OCI-LY1 (cell line): Measurements from ENCODE around the gene PRPSAP1.

ENCODE experiments used
- H2AFZ ChIP-seq: fragments of 200-600 bp; sonication (generic), shearing (Covaris generic); 2 replicates; pipeline ENCODE4 v1.6.0; 2014; ENCODE audit warnings: antibody characterized with exemption, mild to moderate bottlenecking, low read length
- H3F3A ChIP-seq: fragments of 200-600 bp; sonication (generic), shearing (Covaris generic); 2 replicates; pipeline ENCODE4 v1.6.0; 2014; ENCODE audit warnings: mild to moderate bottlenecking, antibody characterized with exemption, low read length, moderate library complexity; ENCODE audit not compliant: insufficient read depth
- H3K27ac ChIP-seq: fragments of 200-600 bp; sonication (generic); 2 replicates; pipeline ENCODE4 v1.5.1; 2014; ENCODE audit warnings: low read length, mixed run types, mild to moderate bottlenecking, low read depth; ENCODE audit not compliant: poor library complexity, severe bottlenecking
- H3K27me3 ChIP-seq: fragments of 200-600 bp; sonication (generic); 2 replicates; pipeline ENCODE4 v1.6.0; 2014; ENCODE audit warnings: antibody characterized with exemption, mild to moderate bottlenecking, low read length, moderate library complexity; ENCODE audit not compliant: insufficient read depth
- H3K36me3 ChIP-seq: fragments of 200-600 bp; sonication (generic); 2 replicates; pipeline ENCODE4 v1.6.1; 2014; ENCODE audit warnings: mild to moderate bottlenecking, antibody characterized with exemption, low read length, moderate library complexity, mixed read lengths; ENCODE audit not compliant: insufficient read depth
- H3K4me1 ChIP-seq: fragments of 200-600 bp; sonication (generic); 2 replicates; pipeline ENCODE4 v1.5.1; 2014; ENCODE audit warnings: mild to moderate bottlenecking, low read length, moderate library complexity; ENCODE audit not compliant: insufficient read depth, severe bottlenecking
- H3K4me2 ChIP-seq: fragments of 200-600 bp; sonication (generic), shearing (Covaris generic); 2 replicates; pipeline ENCODE4 v1.6.1; 2014; ENCODE audit warnings: low read length
- H3K4me3 ChIP-seq: fragments of 200-600 bp; sonication (generic); 2 replicates; pipeline ENCODE4 v1.5.1; 2014; ENCODE audit warnings: low read length, low read depth, mild to moderate bottlenecking, mixed read lengths; ENCODE audit not compliant: poor library complexity, severe bottlenecking
- H3K79me2 ChIP-seq: fragments of 200-600 bp; shearing (Covaris generic); 2 replicates; pipeline ENCODE4 v1.6.1; 2016; ENCODE audit warnings: mixed run types, low read length, mixed read lengths; ENCODE audit not compliant: insufficient read depth
- H3K9ac ChIP-seq: fragments of 200-600 bp; sonication (generic), shearing (Covaris generic); 2 replicates; pipeline ENCODE4 v1.6.1; 2014; ENCODE audit warnings: mild to moderate bottlenecking, low read length, mixed read lengths
- H3K9me2 ChIP-seq: fragments of 200-600 bp; sonication (generic), shearing (Covaris generic); 2 replicates; pipeline ENCODE4 v1.6.1; 2014; ENCODE audit warnings: low read depth, mild to moderate bottlenecking, low read length, mixed read lengths
- H3K9me3 ChIP-seq: fragments of 200-600 bp; shearing (Covaris generic); 2 replicates; pipeline ENCODE4 v1.6.1; 2014; ENCODE audit warnings: low read length, mixed read lengths
- H4K20me1 ChIP-seq: fragments of 200-600 bp; sonication (generic), shearing (Covaris generic); 2 replicates; pipeline ENCODE4 v1.6.0; 2016; ENCODE audit warnings: mild to moderate bottlenecking, low read length; ENCODE audit not compliant: insufficient read depth
- EZH2 ChIP-seq: fragments of 200-600 bp; sonication (generic), shearing (Covaris generic); IDR thresholded peaks from 2 replicates; pipeline ENCODE4 v1.8.0; 2017; ENCODE audit warnings: borderline replicate concordance, mixed run types, mild to moderate bottlenecking, antibody characterized with exemption, low read length, moderate library complexity, mixed read lengths
- TF ChIP-seq, protein P1 (sequence below): fragments of 200-600 bp; sonication (generic), shearing (Covaris generic); IDR thresholded peaks from 2 replicates; pipeline ENCODE4 v1.5.1; 2017; ENCODE audit warnings: mild to moderate bottlenecking, antibody characterized with exemption, low read length, moderate library complexity, mixed read lengths

PRPSAP1 gene

DNA sequence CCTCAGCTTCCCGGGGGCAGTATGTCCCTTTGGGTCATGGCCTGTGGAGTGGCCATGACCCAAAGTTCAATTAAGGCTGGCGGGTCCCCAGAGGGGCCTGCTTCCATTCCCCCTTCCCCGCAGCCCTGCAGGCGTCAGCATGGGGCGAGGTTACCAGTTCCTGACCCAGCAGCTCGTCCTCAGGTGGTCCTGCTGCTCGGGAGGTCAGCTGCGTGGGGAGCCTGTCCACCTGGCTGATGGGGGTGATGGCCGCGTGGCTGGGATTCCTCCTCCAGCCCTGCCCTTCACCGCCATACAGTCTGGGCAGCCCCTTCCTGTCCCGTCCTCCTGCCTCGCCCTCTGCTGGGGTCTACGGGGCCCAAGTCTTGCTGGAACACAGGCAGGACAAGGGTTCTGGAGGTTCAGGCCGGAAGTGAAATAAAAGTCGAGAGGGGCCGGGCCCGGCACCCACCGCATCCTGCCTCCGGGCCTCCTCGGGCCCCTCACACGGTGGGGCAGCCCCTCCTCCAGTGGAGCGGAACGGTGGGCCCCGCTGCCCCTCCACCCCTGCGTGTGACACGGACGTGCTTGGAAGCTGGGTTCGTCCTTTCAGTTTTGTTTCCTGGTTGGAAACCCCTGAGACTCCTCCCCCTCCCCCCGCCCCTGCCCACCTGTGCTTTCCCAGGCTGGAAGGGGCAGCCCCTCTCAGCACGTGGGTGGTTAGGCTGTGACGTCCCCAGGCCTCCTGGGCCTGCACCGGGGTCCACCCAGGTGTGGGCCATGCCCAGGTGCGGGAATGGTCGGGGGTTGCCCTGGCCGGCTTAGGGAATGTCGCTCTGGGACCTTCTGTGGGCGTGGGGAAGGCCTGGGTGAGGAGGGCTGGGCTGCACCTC lies 81.8 kb downstream of the PRPSAP1 start:
- TF ChIP-seq, protein P1, sequence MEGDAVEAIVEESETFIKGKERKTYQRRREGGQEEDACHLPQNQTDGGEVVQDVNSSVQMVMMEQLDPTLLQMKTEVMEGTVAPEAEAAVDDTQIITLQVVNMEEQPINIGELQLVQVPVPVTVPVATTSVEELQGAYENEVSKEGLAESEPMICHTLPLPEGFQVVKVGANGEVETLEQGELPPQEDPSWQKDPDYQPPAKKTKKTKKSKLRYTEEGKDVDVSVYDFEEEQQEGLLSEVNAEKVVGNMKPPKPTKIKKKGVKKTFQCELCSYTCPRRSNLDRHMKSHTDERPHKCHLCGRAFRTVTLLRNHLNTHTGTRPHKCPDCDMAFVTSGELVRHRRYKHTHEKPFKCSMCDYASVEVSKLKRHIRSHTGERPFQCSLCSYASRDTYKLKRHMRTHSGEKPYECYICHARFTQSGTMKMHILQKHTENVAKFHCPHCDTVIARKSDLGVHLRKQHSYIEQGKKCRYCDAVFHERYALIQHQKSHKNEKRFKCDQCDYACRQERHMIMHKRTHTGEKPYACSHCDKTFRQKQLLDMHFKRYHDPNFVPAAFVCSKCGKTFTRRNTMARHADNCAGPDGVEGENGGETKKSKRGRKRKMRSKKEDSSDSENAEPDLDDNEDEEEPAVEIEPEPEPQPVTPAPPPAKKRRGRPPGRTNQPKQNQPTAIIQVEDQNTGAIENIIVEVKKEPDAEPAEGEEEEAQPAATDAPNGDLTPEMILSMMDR = no peak
- no peak for TF ChIP-seq EZH2
- peak overlapping the region; percentile 62 for H3K4me2 ChIP-seq
- H2AFZ ChIP-seq = no peak overlapping the region
- no peaks in the 10 kb centered on the region; the same call in 1 of the 2 replicates for H3K27me3 ChIP-seq
- peaks cover 15% of the 10 kb centered on the region for H3K36me3 ChIP-seq
- H3K9me3 ChIP-seq = no peaks in the 10 kb centered on the region
- no peaks in the 10 kb centered on the region for H3K9me2 ChIP-seq
- H4K20me1 ChIP-seq = no peaks in the 10 kb centered on the region
- no peaks in the 10 kb centered on the region for H3F3A ChIP-seq
- no peaks in the 10 kb centered on the region for H3K79me2 ChIP-seq
- H3K9ac ChIP-seq = peak overlapping the region; percentile 23; the same call in 1 of the 2 replicates
- H3K4me1 ChIP-seq = peaks cover 31% of the 10 kb centered on the region
- H3K4me3 ChIP-seq = peak overlapping the region; percentile 41
- H3K27ac ChIP-seq = no peak overlapping the region

GRCh38 chr17:76270770-76271668 lies 82.7 kb downstream of the PRPSAP1 start:
- peaks cover 21% of the 10 kb centered on the region for H3K36me3 ChIP-seq
- no peaks in the 10 kb centered on the region for H3F3A ChIP-seq
- TF ChIP-seq, protein P1 = no peak
- no peak for TF ChIP-seq EZH2
- no peaks in the 10 kb centered on the region for H3K9me3 ChIP-seq
- H3K4me3 ChIP-seq = peak overlapping the region; percentile 41
- no peak overlapping the region for H2AFZ ChIP-seq
- H3K27ac ChIP-seq = no peak overlapping the region
- peak overlapping the region; percentile 62 for H3K4me2 ChIP-seq
- peaks cover 39% of the 10 kb centered on the region for H3K4me1 ChIP-seq
- H3K9me2 ChIP-seq = no peaks in the 10 kb centered on the region
- no peaks in the 10 kb centered on the region for H4K20me1 ChIP-seq
- H3K79me2 ChIP-seq = no peaks in the 10 kb centered on the region
- H3K27me3 ChIP-seq = no peaks in the 10 kb centered on the region; the same call in 1 of the 2 replicates
- H3K9ac ChIP-seq = no peak overlapping the region

GRCh38 chr17:76270127-76270592 lies 83.6 kb downstream of the PRPSAP1 start:
- Histone ChIP-seq H3K79me2 (no peaks in the 10 kb centered on the region), H3K4me2 (no peak overlapping the region), H4K20me1 (no peaks in the 10 kb centered on the region)

More at GRCh38 chr17:76270127-76270592, 83.6 kb downstream of the PRPSAP1 start:
- Histone ChIP-seq H3K36me3 (peaks cover 21% of the 10 kb centered on the region), H3F3A (no peaks in the 10 kb centered on the region), H3K9ac (no peak overlapping the region), H3K27ac (no peak overlapping the region), H3K27me3 (no peaks in the 10 kb centered on the region; the same call in 1 of the 2 replicates), H3K9me3 (no peaks in the 10 kb centered on the region), H2AFZ (no peak overlapping the region), H3K4me3 (no peak overlapping the region), H3K4me1 (peaks cover 39% of the 10 kb centered on the region), H3K9me2 (no peaks in the 10 kb centered on the region)
- TF ChIP-seq, protein P1 = no peak
- TF ChIP-seq EZH2 = no peak
